HEK293 (cell line): Measurements from ENCODE around the gene SECISBP2L.

ENCODE experiments used
- CTCF ChIA-PET: fragments of 350-600 bp; formaldehyde crosslinking; extraction: SDS; loops from one replicate; lab custom pipeline; 2021; ENCODE audit warnings: antibody characterized with exemption; lab: Yijun Ruan, JAX
- POLR2A ChIA-PET: fragments of 300-600 bp; formaldehyde crosslinking; extraction: SDS; loops from one replicate; lab custom pipeline; 2020; ENCODE audit warnings: antibody characterized with exemption, inconsistent platforms; lab: Yijun Ruan, JAX
- H3K27ac ChIP-seq: fragments of 200-500 bp; sonication (Bioruptor generic); 2 replicates; pipeline ENCODE4 v1.5.1; 2014; ENCODE audit warnings: low read depth, low read length, control low read depth, inconsistent platforms; ENCODE audit errors: extremely low read depth
- H3K36me3 ChIP-seq, 2 experiments: fragments of 200-500 bp in 1 of 2; sonication (Bioruptor generic) in 1 of 2; 1 replicate in 1 of 2; 2 replicates in 1 of 2; pipeline ENCODE4 v1.5.1; 2014 to 2017; ENCODE audit warnings: inconsistent platforms in 2 of 2, low read length in 2 of 2; ENCODE audit not compliant: control insufficient read depth in 2 of 2, insufficient read depth in 1 of 2
- H3K4me1 ChIP-seq: fragments of 200-500 bp; sonication (Bioruptor generic); 2 replicates; pipeline ENCODE4 v1.5.1; 2014; ENCODE audit warnings: mild to moderate bottlenecking, low read length, inconsistent platforms; ENCODE audit not compliant: control insufficient read depth, insufficient read depth
- H3K4me3 ChIP-seq: 2 replicates; pipeline ENCODE4 v1.5.1; 2011; ENCODE audit warnings: low read depth, mild to moderate bottlenecking, control low read depth, low read length, moderate library complexity
- H3K9me3 ChIP-seq: fragments of 200-500 bp; sonication (Bioruptor generic); 2 replicates; pipeline ENCODE4 v1.5.1; 2014; ENCODE audit warnings: low read depth, low read length, inconsistent platforms; ENCODE audit not compliant: control insufficient read depth, insufficient read depth
- ATF2 ChIP-seq: fragments of 450-650 bp; formaldehyde crosslinking; IDR thresholded peaks from 2 replicates; pipeline ENCODE4 v1.5.1; 2016; ENCODE audit warnings: missing biosample characterization, missing genetic modification characterization, low read depth
- BCL6B ChIP-seq: fragments of 450-650 bp; formaldehyde crosslinking; IDR thresholded peaks from 2 replicates; pipeline ENCODE4 v1.5.1; 2017; ENCODE audit warnings: missing biosample characterization, missing genetic modification characterization
- IKZF3 ChIP-seq: fragments of 450-650 bp; IDR thresholded peaks from 2 replicates; pipeline ENCODE4 v1.5.0; 2018; ENCODE audit warnings: missing biosample characterization, mild to moderate bottlenecking, missing genetic modification characterization, moderate library complexity
- PBX3 ChIP-seq: sonication (generic); formaldehyde crosslinking; IDR thresholded peaks from 2 replicates; pipeline ENCODE4 v1.8.1; 2022; ENCODE audit warnings: mild to moderate bottlenecking, moderate library complexity, missing genetic modification reagents
- SCRT1 ChIP-seq: fragments of 450-650 bp; formaldehyde crosslinking; IDR thresholded peaks from 2 replicates; pipeline ENCODE4 v1.5.1; 2016; ENCODE audit warnings: missing biosample characterization, missing genetic modification characterization, borderline replicate concordance
- SETDB1 ChIP-seq: IDR thresholded peaks from one replicate; pipeline ENCODE4 v1.6.1; 2017; ENCODE audit warnings: mild to moderate bottlenecking, low read length, moderate library complexity, mixed read lengths; ENCODE audit not compliant: insufficient read length
- TSHZ1 ChIP-seq: fragments of 450-650 bp; formaldehyde crosslinking; IDR thresholded peaks from 2 replicates; pipeline ENCODE4 v1.5.1; 2016; ENCODE audit warnings: missing biosample characterization, missing genetic modification characterization, borderline replicate concordance
- ZBTB11 ChIP-seq: fragments of 450-650 bp; formaldehyde crosslinking; conservative IDR thresholded peaks from 2 replicates; pipeline ENCODE4 v1.5.1; 2016; ENCODE audit warnings: low read depth, missing biosample characterization, missing genetic modification characterization
- ZNF16 ChIP-seq: fragments of 450-650 bp; formaldehyde crosslinking; IDR thresholded peaks from 2 replicates; pipeline ENCODE4 v1.5.1; 2016; ENCODE audit warnings: low read depth, missing biosample characterization, missing genetic modification characterization
- ZNF18 ChIP-seq: fragments of 450-650 bp; formaldehyde crosslinking; IDR thresholded peaks from 2 replicates; pipeline ENCODE4 v1.5.1; 2016; ENCODE audit warnings: missing biosample characterization, missing genetic modification characterization
- ZNF214 ChIP-seq: fragments of 450-650 bp; formaldehyde crosslinking; IDR thresholded peaks from 2 replicates; pipeline ENCODE4 v1.5.1; 2017; ENCODE audit warnings: missing biosample characterization, mild to moderate bottlenecking, missing genetic modification characterization, borderline replicate concordance
- ZNF23 ChIP-seq: fragments of 450-650 bp; formaldehyde crosslinking; IDR thresholded peaks from 2 replicates; pipeline ENCODE4 v1.5.1; 2016; ENCODE audit warnings: missing biosample characterization, missing genetic modification characterization, borderline replicate concordance
- ZNF280C ChIP-seq: fragments of 450-650 bp; formaldehyde crosslinking; IDR thresholded peaks from 2 replicates; pipeline ENCODE4 v1.5.1; 2016; ENCODE audit warnings: missing biosample characterization, missing genetic modification characterization
- ZNF362 ChIP-seq: fragments of 450-650 bp; formaldehyde crosslinking; IDR thresholded peaks from 2 replicates; pipeline ENCODE4 v1.5.1; 2016; ENCODE audit warnings: missing biosample characterization, missing genetic modification characterization
- ZNF37A ChIP-seq: fragments of 450-650 bp; IDR thresholded peaks from 2 replicates; pipeline ENCODE4 v1.5.1; 2018; ENCODE audit warnings: missing biosample characterization, missing genetic modification characterization
- ZNF623 ChIP-seq: fragments of 450-650 bp; formaldehyde crosslinking; IDR thresholded peaks from 2 replicates; pipeline ENCODE4 v1.5.1; 2016; ENCODE audit warnings: missing biosample characterization, missing genetic modification characterization
- ZNF791 ChIP-seq: fragments of 450-650 bp; formaldehyde crosslinking; IDR thresholded peaks from 2 replicates; pipeline ENCODE4 v1.5.1; 2016; ENCODE audit warnings: missing biosample characterization, missing genetic modification characterization

SECISBP2L gene

GRCh38 chr15:49079340-49080039 lies 33.2 kb upstream of the SECISBP2L start:
- Histone ChIP-seq H3K4me1 (no peaks in the 10 kb centered on the region), H3K4me3 (no peak overlapping the region), H3K36me3 (no peaks in the 10 kb centered on the region), H3K9me3 (no peaks in the 10 kb centered on the region), H3K27ac (no peak overlapping the region)
- no peak for TF ChIP-seq ATF2 (tag by site-specific recombination)
- TF ChIP-seq SCRT1 (tag by site-specific recombination) = no peak
- TF ChIP-seq ZNF623 = no peak
- TF ChIP-seq ZNF791 (tag by site-specific recombination) = no peak
- no peak for TF ChIP-seq ZNF214
- TF ChIP-seq BCL6B = no peak
- no peak for TF ChIP-seq ZNF37A (tag by site-specific recombination)
- no peak for TF ChIP-seq ZNF16 (tag by site-specific recombination)
- TF ChIP-seq IKZF3 (tag by site-specific recombination) = no peak
- TF ChIP-seq TSHZ1 (tag by site-specific recombination) = no peak
- TF ChIP-seq SETDB1 = no peak
- no peak for TF ChIP-seq ZNF280C (tag by site-specific recombination)
- POLR2A ChIA-PET = no interaction called here
- CTCF ChIA-PET = no interaction called here

- H3K4me1 ChIP-seq = no peaks in the 10 kb centered on the region
- CTCF ChIA-PET = no interaction called here
- H3K36me3 ChIP-seq = no peaks in the 10 kb centered on the region
- no peak overlapping the region for H3K27ac ChIP-seq
- POLR2A ChIA-PET = no interaction called here
- H3K4me3 ChIP-seq = no peak overlapping the region
- no peaks in the 10 kb centered on the region for H3K9me3 ChIP-seq
- TF ChIP-seq ZNF18 (no peak), ZNF37A (tag by site-specific recombination) (no peak), ZNF23 (tag by site-specific recombination) (no peak), ZBTB11 (tag by site-specific recombination) (no peak), PBX3 (no peak), ZNF362 (tag by site-specific recombination) (no peak)
Observed at GRCh38 chr15:49075881-49076280, 29.6 kb upstream of the SECISBP2L start.
